ENCODE measurements around the gene OR51M1.

Gene OR51M1

GRCh38 chr11:5369789-5370188, 13.8 kb upstream of the OR51M1 start:
- DNase-seq: peak; percentile 75

DNA sequence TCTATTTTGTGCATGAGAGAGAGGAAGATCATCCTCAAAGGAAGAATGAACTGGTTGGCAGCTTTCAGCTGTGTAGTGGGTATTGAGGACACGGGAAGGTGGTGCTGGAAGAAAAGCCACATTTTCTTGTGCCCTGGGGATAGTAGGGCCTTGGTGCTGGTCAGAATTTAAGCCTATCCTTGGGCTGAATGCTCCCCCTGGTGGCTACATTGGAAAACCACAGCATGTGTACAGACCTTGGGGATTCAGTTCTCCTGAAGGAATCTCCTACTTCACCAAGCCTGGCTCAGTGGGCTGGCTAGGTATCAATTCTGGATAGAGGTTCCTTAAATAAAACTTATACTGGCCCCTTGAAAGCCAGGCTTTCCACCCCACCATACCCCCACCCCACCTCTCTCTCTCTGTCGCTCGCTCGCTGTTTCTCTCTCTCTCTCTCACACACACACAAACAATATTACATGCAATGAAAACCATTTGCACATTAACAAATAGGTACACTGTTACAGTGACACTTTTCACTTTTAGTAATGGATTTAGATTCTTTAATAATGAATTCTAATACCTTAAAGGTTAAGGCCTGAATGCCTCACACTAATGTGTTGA, 2.8 kb upstream of the OR51M1 start:
- Histone ChIP-seq H3K36me3 (replicated peaks) (no peaks in the 10 kb centered on the region), H3K4me3 (ENCODE audit: low read depth, low read length) (no peak overlapping the region), H3K27ac (no peak overlapping the region), H3K27me3 (replicated peaks) (no peaks in the 10 kb centered on the region)
- in situ Hi-C loops (cut with HindIII; ENCODE audit: low pct_ligation_motif_present, low sequenced_read_pairs): no loop called here
- peak; percentile 63 for DNase-seq
- peak; percentile 88 for TF ChIP-seq CTCF (IDR thresholded peaks at IDR 0.05; ENCODE audit: low read depth, low read length, missing control alignments)

More at GRCh38 chr11:5369789-5370188, 13.8 kb upstream of the OR51M1 start:
- Histone ChIP-seq H3K27ac (no peak overlapping the region), H3K36me3 (replicated peaks) (no peaks in the 10 kb centered on the region), H3K4me3 (ENCODE audit: low read depth, low read length) (no peak overlapping the region), H3K27me3 (replicated peaks) (no peaks in the 10 kb centered on the region)
- in situ Hi-C loops (cut with HindIII; ENCODE audit: low pct_ligation_motif_present, low sequenced_read_pairs): no loop called here
- peak; percentile 75 for TF ChIP-seq CTCF (IDR thresholded peaks at IDR 0.05; ENCODE audit: low read depth, low read length, missing control alignments)

GRCh38 chr11:5384335-5384734, 723 bp downstream of the OR51M1 start:
- Histone ChIP-seq H3K27ac (no peak overlapping the region), H3K36me3 (replicated peaks) (no peaks in the 10 kb centered on the region), H3K4me3 (ENCODE audit: low read depth, low read length) (no peak overlapping the region), H3K27me3 (replicated peaks) (no peaks in the 10 kb centered on the region)
- no peak for DNase-seq
- TF ChIP-seq CTCF (IDR thresholded peaks at IDR 0.05; ENCODE audit: low read depth, low read length, missing control alignments): no peak
- in situ Hi-C loops (cut with HindIII; ENCODE audit: low pct_ligation_motif_present, low sequenced_read_pairs): no loop called here

- in situ Hi-C loops (cut with HindIII; ENCODE audit: low pct_ligation_motif_present, low sequenced_read_pairs): no loop called here
- Histone ChIP-seq H3K36me3 (replicated peaks) (no peaks in the 10 kb centered on the region), H3K27me3 (replicated peaks) (no peaks in the 10 kb centered on the region), H3K27ac (no peak overlapping the region), H3K4me3 (ENCODE audit: low read depth, low read length) (no peak overlapping the region)
- DNase-seq: no peak
- TF ChIP-seq CTCF (IDR thresholded peaks at IDR 0.05; ENCODE audit: low read depth, low read length, missing control alignments): no peak
Measured at GRCh38 chr11:5390210-5390609, 6.6 kb downstream of the OR51M1 start.

- no peak for TF ChIP-seq CTCF (IDR thresholded peaks at IDR 0.05; ENCODE audit: low read depth, low read length, missing control alignments)
- in situ Hi-C loops (cut with HindIII; ENCODE audit: low pct_ligation_motif_present, low sequenced_read_pairs): no loop called here
- H3K27ac ChIP-seq: no peak overlapping the region
Measured at GRCh38 chr11:5394091-5394490, 10.5 kb downstream of the OR51M1 start.

DNA sequence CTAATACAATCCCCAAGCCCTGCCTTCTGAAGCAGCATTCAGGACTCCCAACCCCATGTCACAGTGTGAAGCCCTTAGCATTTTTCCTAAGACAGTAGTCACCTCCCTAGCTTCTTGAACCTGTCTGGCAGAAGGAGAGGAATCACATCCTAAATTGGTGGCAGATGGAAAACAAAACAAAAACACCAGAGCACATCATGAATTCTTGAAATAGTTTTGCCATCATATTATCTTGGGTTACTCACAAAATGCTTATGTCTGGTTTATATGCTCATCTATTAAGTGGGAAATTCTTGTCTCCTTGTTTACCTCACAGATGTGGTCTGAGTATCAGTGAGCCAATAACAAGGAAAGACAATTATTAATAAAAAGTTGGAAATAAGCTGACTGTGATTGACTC, 15.3 kb downstream of the OR51M1 start:
- Histone ChIP-seq H3K36me3 (replicated peaks) (no peaks in the 10 kb centered on the region), H3K27me3 (replicated peaks) (no peaks in the 10 kb centered on the region), H3K27ac (no peak overlapping the region), H3K4me3 (ENCODE audit: low read depth, low read length) (no peak overlapping the region)
- in situ Hi-C loops (cut with HindIII; ENCODE audit: low pct_ligation_motif_present, low sequenced_read_pairs): no loop called here
- DNase-seq: no peak
- TF ChIP-seq CTCF (IDR thresholded peaks at IDR 0.05; ENCODE audit: low read depth, low read length, missing control alignments): no peak

More at GRCh38 chr11:5394091-5394490, 10.5 kb downstream of the OR51M1 start:
- no peak for DNase-seq
- Histone ChIP-seq H3K36me3 (replicated peaks) (no peaks in the 10 kb centered on the region), H3K27me3 (replicated peaks) (no peaks in the 10 kb centered on the region), H3K4me3 (ENCODE audit: low read depth, low read length) (no peak overlapping the region)

All from brain microvascular endothelial cell (primary cell).